Activated naive CD4-positive, alpha-beta T cell (primary cell): ENCODE measurements around the gene DGCR6L.
"Not testable (repeated sequence)": the region's sequence is repeated elsewhere in the genome, so short reads cannot be mapped to it uniquely, and the experiment has no call there.

Experiments
- DNase-seq, 4 experiments: peaks; one replicate each; lab custom pipeline; 2025; lab: John Stamatoyannopoulos, UW

DGCR6L gene

GRCh38 chr22:20319745-20320658 is at the start of gene DGCR6L:
DGCR6L (minus strand) TSS chr22:20320060; CDS start chr22:20319988, 72 bp downstream.
- peak; percentile 84 to 96 (median 94) for DNase-seq

- DNase-seq, result not testable (repeated sequence)
Observed at GRCh38 chr22:20368875-20369274, 49.0 kb upstream of the DGCR6L start.

- DNase-seq, result not testable (repeated sequence)
Observed at GRCh38 chr22:20366841-20367240, 47.0 kb upstream of the DGCR6L start.

GRCh38 chr22:20364335-20365260 is 44.7 kb upstream of the DGCR6L start:
- not testable (repeated sequence) for DNase-seq

- not testable (repeated sequence) for DNase-seq
Observed at GRCh38 chr22:20362403-20362802, 42.5 kb upstream of the DGCR6L start.

- not testable (repeated sequence) for DNase-seq
Observed at GRCh38 chr22:20361752-20362229, 41.9 kb upstream of the DGCR6L start.

- not testable (repeated sequence) for DNase-seq
Observed at GRCh38 chr22:20360866-20361751, 41.2 kb upstream of the DGCR6L start.

GRCh38 chr22:20360261-20360660 is 40.4 kb upstream of the DGCR6L start:
- DNase-seq, result not testable (repeated sequence)

GRCh38 chr22:20358503-20359239 is 38.8 kb upstream of the DGCR6L start:
- not testable (repeated sequence) for DNase-seq

GRCh38 chr22:20357967-20358366 is 38.1 kb upstream of the DGCR6L start:
- DNase-seq, result not testable (repeated sequence)

GRCh38 chr22:20356906-20357305 is 37.0 kb upstream of the DGCR6L start:
- DNase-seq, result not testable (repeated sequence)

GRCh38 chr22:20355939-20356636 is 36.2 kb upstream of the DGCR6L start:
- DNase-seq, result not testable (repeated sequence)

GRCh38 chr22:20354238-20354975 is 34.5 kb upstream of the DGCR6L start:
- no peak for DNase-seq

GRCh38 chr22:20352536-20352935 is 32.7 kb upstream of the DGCR6L start:
- DNase-seq, result not testable (repeated sequence)

- not testable (repeated sequence) for DNase-seq
Observed at GRCh38 chr22:20346553-20346952, 26.7 kb upstream of the DGCR6L start.

- not testable (repeated sequence) for DNase-seq
Observed at GRCh38 chr22:20338291-20338690, 18.4 kb upstream of the DGCR6L start.

- DNase-seq, result not testable (repeated sequence)
Observed at GRCh38 chr22:20337807-20338206, 17.9 kb upstream of the DGCR6L start.

- DNase-seq, result not testable (repeated sequence)
Observed at GRCh38 chr22:20336561-20336960, 16.7 kb upstream of the DGCR6L start.

GRCh38 chr22:20328569-20328930 is 8.7 kb upstream of the DGCR6L start:
- DNase-seq, result not testable (repeated sequence)
